ENCODE data around the gene ORAI3.

Gene ORAI3

DNA sequence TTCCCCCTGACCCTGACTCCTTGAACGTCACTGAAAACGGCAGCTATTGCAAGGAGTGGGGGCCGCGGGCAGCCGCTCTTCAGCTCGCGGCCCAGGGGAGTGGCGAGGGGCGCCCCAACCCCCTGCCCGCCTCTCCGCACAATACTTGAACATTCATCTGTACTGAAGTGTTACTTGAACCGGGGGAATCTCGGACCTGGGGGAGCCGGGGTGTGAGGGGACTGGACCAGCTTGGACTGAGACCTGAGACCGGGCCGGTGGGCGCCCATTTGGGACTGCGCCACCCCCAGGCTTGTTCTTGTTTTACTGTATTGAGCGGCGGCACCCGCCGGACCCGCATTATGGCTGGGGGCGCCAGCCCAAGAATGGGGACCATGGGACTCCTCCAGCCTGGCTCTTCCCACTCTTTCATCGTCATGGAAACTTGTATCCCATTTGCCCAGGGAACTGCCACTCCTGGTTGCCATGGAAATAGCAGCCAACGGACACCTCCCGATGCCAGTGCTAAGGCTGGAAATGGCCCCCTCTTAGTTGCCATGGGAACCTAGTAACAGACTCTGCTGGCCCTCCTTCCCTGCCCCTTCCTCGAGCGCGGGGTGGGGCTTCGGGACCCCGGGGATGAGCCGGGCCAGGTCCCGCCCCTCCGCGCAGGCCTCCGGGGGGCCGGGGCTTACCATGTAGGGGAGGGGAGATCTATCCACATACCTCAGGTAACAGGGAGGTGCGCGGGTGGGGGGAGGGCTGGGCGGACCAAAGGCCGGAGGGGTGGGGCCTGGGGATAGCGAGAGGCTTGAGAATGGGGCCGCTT is 805 bp upstream of the ORAI3 start:
- DNase-seq (ENCODE audit: low spot score) = peak; percentile 98

DNA sequence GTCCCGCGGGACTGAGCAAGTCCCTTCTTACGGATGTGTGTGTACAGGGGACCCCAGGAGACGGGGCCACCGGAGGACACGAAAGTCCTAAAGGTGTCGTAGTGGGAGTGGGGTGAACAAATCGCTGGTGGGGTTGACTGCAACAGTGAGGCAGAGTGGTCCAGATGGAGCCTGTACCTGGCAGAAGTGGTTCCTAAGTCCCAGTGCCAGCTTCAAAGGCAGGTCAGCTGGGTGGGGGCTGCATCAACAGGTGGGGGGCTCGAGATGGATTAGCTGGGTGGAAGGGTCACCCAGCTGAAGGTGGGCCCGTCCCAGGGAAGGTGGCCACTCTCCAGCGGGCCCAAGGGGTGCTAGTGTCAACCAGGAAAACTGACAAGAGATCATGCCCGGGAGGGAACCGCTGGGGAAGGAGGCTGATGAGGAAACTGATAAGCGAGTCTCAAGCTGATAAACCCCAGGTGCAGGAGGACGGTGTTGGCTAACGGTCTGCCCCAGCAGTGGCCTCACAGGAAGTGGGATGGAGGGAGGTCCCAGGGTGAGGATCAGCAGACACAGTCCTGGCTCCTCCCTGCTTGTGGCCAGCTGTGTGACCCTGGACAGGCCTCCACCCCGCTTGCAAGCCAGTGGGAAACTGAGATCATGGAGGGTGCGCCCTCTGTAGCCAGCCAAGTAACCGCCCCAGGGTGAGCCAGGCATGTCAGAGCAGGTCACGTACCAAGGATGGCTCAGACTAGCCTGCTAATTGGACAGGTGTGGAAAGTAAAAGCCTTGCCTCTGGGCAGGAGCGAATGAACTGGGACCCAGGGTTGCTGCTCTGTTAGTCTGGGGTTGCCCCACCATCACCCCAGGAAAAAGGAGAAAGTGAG is 1.0 kb downstream of the ORAI3 start:
- peak; percentile 72 for DNase-seq (ENCODE audit: low spot score)

DNA sequence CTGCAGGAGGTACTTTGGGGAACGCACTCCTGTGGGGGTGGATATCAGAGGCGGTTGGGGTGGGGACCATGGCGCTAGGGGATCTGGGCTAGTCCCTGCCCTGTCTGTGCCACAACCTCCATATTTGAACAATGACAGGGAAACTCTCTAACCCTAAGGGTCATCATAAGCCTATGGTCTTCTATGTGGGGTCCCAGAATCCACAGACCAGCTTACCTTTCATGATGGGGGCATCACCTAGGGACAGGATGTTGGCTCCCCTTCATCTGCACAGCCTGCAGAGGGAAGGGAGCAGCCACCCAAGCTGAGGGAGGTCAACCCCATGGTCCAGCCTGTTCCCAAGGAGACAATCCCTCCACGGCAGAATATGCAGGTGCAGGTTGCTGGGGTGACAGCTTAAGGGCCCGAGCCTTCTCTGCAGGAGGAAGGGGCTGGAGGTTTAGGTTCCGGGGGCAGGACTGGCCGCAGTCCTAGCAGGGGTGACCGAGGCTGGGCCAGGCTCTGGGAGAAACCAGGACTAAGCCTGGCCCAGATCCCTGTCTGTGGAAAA is 1.7 kb downstream of the ORAI3 start:
- no peak for DNase-seq (ENCODE audit: low spot score)

DNA sequence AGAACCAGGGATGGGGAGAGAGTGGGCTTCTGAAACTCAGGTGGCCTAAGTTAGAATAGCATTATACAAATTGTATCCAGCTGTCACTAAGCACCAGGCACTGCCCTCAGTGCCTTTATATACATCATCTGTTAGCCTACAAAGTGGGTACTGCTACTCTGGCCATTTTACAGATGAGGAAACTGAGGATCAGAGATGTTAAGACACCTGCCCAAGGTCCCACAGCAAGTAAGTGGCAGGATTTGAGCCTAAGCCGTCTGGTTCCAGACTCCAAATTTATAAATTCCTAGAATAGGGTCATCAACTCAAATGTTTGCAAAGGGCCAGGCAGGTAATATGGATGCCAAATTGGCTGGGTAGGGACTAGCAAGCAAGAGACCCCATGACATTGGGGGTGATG is 2.3 kb downstream of the ORAI3 start:
- no peak for DNase-seq (ENCODE audit: low spot score)

DNA sequence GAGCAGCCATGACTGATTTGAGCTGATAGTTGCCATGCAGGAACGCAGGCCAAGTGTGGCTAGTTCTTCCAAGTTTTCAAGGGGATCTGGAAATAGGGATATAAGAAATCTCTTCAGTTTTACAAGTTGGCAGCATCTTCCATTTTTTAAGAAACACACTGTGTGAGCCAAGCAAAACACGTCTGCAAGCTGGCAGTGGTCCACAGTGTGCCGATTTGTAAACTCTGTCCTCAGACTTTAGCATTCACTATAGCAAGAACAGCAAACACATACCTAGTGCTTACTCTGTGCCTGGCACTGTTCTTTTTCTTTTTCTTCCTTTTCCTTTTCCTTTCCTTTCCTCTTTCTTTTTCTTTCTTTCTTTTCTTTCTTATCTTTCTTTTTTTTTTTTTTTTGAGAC is 2.9 kb downstream of the ORAI3 start:
- DNase-seq (ENCODE audit: low spot score) = no peak

DNA sequence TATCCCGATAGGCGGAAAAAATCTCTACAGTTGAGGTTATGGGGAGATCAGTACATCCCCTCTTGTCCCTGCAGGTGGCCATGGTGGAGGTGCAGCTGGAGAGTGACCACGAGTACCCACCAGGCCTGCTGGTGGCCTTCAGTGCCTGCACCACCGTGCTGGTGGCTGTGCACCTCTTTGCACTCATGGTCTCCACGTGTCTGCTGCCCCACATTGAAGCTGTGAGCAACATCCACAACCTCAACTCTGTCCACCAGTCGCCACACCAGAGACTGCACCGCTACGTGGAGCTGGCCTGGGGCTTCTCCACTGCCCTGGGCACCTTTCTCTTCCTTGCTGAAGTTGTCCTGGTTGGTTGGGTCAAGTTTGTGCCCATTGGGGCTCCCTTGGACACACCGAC is 4.2 kb downstream of the ORAI3 start:
- no peak for DNase-seq (ENCODE audit: low spot score)

DNA sequence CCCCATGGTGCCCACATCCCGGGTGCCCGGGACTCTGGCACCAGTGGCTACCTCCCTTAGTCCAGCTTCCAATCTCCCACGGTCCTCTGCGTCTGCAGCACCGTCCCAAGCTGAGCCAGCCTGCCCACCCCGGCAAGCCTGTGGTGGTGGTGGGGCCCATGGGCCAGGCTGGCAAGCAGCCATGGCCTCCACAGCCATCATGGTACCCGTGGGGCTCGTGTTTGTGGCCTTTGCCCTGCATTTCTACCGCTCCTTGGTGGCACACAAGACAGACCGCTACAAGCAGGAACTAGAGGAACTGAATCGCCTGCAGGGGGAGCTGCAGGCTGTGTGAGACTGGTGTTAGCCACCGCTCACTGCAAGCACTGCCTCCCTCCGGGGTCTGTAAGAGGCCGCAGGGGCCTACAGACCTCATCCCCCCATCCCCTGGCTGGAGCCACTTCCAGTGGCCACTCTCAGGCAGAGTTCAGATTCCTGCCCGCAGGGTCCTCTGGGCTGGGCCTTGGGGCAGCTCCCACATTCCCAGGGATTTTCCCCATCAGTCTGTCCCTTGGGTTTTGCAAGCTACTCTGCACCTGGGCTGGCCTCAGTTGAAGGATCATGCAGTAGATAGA is 4.8 kb downstream of the ORAI3 start:
- DNase-seq (ENCODE audit: low spot score) = peak; percentile 26

DNA sequence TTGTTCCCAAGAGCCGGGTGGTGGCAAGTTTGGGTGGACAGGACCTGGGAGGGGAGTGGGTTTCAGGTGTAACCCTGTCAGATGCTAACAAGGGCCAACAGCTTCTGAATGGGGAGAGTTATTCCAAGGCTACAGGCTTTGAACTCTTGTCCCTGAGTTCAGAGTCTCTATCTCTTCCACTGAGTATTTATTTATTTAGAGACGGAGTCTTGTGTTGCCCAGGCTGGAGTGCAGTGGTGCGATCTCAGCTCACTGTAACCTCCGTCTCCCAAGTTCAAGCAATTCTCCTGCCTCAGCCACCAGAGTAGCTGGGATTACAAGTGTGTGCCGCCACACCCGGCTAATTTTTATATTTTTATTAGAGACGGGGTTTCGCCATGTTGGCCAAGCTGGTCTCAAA is 6.1 kb downstream of the ORAI3 start:
- no peak for DNase-seq (ENCODE audit: low spot score)

DNA sequence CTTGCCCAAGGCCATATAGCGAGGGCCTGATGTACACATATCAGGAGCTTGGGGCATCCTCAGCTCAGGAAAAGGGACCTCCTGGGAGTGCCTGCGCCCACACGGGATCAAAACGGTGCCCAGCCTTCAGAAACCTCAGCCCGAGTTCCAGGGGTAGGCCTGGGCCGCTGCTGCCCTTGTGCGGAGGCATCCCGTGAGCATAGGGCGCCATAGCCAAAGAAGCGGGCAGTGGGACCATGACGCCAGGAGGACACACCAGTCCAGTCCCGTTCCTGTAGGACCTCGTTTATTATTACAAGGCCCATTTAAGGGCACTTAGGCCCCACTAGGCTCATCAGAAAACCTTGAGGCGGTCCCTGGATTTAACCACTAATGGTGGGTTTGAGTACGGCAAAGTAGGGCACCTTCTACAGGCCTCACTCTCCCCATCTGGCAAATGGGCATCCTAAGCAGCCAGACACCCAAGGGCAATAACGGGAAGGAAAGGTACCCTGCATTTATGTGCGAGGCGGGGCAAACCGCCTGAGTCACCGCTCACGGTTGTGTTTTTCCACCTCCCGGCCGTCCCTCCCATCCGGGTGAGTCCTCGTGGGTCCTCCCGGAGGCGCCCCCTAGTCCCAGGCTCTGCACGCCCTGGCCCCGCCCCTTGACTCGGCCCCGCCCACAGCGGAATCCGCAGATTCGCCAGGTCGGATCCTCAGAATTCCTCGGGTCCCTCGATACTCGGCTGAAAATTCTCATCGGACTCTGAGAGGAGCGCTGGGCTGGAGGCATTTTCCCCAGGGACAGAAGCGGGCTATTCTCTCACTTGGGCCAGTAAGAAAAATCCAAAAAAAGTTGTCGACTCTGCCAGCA is 8.0 kb downstream of the ORAI3 start:
- DNase-seq (ENCODE audit: low spot score) = peak; percentile 87

DNA sequence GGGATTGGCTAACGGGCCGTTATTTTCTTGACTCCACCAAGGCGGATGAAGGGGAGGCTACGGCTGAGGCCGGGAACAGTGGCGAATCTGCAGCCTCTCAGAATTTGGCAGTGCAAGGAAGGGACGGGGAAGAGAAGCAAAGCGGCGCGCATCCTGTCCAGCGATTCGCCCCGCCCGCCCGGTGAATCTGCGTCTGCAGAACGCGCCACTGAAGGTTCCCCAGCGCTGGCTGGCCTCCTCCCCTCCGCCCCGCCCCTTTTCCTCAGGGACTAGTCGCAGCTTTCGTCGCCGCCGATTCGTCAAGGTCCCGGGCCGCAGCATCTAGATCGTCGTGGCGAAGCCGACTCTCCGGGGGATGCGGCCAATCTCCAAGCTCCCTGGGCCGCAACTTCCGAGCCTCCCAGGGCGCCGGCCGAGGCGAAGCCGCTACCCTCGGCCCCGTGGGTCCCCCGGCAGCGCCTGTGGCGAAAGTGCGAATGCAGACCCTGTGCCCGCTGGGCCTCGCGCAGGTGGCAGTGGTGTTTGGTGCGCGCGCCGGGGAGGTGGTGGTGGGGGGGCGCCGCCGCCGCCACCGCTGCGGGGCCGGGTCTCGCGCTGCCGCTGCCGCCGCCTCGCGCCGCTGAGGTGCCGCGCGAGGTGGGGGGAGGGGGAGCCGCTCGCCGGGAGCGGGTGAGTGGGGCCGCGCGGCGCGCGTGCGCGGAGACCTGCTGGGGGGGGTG is 8.7 kb downstream of the ORAI3 start, which contains the start of gene SETD1A:
Gene SETD1A (plus strand): TSS at position 299 of the 719 bp plus-strand sequence. CDS start 978 bp downstream, outside the sequence.
- DNase-seq (ENCODE audit: low spot score) = peak; percentile 96

DNA sequence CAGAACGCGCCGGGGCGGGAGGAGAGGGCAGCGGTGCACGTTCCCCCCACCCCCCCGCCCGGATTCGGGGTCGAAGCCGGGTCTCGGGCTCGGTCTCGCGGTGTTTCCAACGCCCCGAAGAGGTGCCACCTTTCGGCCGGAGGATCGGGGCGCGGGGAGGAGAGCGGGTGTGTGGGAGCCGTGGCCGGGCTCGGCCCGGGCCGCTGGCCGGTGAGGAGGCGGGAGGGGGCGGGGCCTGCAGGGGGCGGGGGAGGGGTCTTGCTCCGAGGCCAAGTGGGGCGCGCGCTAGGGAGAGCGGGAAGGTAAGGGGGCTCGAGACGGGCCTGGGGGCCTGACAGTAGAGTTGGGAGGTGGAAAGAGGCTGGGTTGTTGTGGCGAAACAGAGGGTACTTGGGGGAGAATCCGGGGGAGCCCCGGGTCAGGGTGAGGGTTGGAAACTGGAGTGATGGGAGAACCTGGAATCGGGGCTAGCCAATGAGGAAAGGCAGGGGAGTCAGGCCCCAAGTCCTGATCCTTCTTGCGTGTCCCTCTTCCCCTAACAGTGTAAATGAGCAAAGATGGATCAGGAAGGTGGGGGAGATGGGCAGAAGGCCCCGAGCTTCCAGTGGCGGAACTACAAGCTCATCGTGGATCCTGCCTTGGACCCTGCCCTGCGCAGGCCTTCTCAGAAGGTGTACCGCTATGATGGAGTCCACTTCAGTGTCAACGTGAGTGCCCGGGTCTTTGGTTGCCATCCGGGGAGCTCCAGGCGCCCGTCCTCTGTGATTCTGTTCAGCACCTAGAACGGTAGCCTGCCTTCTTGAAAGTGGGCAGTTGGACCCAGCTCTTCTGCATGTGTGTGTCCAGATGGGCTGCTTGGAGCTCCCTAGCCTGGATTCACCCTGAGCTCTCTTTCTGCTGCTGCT is 9.6 kb downstream of the ORAI3 start:
- no peak for DNase-seq (ENCODE audit: low spot score)

DNA sequence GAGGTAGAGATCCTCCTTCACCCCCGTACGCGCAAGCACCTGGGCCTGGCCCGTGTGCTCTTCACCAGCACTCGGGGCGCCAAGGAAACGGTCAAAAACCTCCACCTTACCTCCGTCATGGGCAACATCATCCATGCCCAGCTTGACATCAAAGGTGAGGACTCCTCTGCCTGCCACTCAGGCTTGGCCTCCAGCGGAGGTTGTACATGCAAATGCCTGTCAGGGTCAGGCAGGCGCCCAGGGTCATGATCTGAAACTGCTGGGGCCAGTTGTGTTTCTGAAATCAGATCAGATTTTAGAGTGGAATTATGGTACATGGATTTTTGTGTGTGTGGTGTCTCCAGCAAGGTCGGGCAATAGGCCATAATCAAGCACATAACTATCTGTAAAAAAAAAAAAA is 12.5 kb downstream of the ORAI3 start:
- no peak for DNase-seq (ENCODE audit: low spot score)

DNA sequence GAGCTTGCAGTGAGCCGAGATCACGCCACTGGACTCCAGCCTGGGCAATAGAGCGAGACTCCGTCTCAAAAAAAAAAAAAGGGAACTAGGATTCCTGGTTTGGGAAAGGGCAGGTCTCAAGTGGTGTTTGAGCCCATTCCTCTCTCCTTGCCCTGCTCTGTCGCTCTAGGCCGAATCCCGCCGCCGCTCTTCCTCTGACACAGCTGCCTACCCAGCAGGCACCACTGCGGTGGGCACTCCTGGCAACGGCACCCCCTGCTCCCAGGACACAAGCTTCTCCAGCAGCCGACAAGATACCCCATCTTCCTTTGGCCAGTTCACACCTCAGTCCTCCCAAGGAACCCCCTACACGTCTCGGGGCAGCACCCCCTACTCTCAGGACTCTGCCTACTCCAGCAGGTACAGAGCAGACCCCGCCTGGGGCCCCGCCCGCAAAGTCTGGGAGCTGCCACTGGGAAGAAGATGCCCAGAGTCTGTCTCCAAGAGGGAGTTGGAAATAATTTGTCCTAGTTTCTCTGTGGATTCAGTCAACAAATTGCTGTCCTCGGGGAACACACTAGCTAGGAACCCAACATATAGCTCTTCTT is 15.2 kb downstream of the ORAI3 start:
- no peak for DNase-seq (ENCODE audit: low spot score)

DNA sequence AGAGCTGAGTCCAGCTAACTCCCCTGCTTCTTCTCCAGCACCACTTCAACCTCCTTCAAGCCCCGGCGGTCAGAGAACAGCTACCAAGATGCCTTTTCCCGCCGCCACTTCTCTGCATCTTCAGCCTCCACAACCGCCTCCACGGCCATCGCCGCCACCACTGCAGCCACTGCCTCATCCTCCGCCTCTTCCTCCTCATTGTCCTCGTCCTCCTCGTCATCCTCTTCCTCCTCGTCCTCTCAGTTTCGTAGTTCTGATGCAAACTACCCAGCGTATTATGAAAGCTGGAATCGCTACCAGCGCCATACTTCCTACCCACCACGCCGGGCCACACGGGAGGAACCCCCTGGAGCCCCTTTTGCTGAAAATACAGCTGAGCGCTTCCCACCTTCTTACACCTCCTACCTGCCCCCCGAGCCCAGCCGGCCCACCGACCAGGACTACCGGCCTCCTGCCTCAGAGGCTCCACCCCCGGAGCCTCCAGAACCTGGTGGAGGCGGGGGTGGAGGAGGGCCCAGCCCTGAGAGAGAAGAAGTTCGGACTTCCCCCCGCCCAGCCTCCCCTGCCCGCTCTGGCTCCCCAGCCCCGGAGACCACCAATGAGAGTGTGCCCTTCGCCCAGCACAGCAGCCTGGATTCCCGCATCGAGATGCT is 15.8 kb downstream of the ORAI3 start:
- no peak for DNase-seq (ENCODE audit: low spot score)

DNA sequence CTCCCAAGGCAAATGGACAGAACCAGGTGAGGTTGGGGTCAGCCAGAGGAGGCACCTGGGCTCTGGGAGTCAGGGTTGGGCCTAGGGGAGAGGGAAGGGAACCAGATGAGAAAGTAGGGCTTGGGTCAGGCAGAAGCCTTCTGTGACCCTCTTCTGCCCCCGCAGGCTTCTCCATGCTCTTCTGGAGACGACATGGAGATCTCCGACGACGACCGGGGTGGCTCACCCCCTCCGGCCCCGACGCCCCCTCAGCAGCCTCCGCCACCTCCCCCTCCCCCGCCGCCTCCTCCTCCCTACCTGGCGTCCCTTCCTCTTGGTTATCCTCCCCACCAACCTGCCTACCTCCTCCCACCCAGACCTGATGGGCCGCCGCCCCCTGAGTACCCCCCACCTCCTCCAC is 16.6 kb downstream of the ORAI3 start:
- no peak for DNase-seq (ENCODE audit: low spot score)

DNA sequence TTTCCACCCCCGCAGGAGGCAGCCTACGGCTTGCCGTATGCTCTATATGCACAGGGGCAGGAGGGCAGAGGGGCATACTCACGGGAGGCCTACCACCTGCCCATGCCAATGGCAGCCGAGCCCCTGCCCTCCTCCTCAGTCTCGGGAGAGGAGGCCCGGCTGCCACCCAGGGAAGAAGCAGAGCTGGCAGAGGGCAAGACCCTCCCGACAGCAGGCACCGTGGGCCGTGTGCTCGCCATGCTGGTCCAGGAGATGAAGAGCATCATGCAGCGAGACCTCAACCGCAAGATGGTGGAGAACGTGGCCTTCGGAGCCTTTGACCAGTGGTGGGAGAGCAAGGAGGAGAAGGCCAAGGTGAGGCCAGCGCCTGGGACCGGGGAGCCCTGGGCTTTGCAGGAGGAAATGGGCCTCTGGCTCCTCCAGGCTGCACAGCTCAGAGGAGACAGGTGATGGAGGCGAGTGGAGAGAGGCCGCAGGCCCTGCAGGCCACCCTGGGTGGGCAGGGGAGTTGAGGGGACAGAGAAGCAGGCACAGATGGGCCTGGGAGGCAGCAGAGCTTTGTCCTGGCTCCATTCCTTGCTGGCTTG is 17.3 kb downstream of the ORAI3 start:
- DNase-seq (ENCODE audit: low spot score) = no peak

DNA sequence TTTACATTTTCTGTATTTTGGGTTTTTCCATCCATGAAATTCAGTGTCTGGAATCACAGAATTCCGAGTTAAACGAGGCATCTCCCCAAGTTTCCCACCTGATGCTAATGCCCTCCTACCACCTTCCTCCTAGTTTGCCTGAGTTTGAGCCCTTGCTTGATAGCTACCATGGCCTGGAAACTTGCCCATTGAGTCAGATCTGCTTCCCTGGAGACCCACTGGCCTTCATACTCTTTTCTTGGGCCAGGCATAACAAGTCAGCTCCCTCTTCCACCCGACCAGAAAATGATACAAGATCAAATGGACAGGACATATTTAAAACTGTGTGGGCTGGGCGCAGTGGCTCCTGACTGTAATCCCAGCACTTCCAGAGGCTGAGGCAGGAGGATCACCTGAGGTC is 18.9 kb downstream of the ORAI3 start:
- no peak for DNase-seq (ENCODE audit: low spot score)

DNA sequence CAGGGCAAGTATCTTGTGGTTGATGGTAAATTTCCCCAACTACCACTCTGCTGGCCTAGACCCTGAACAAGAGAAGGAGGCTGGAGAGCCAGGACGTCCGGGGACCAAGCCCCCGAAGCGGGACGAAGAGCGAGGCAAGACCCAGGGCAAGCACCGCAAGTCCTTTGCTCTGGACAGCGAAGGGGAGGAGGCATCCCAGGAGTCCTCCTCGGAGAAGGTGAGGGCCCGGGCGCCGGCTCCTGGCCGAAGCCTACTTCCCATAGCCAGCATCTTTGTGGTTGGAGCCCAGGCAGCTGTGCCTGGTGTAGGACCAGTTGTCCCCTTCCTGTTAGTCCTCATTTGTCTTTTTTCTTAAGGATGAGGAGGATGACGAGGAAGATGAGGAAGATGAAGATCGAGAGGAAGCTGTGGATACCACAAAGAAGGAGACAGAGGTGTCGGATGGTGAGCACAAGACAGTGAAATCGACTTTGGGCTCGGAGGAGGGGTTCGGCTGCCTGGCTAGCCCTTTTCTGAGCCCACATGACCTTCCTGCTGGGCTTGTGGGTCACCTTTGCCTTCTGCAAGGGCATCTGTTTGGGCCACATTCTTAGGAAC is 20.5 kb downstream of the ORAI3 start:
- no peak for DNase-seq (ENCODE audit: low spot score)

Data from AG08395 (cell line).